Neutrophil (primary cell): ENCODE results near the gene ANO6.

Experiments
- H3K27ac ChIP-seq: fragments of 200-600 bp; sonication (generic); 2 replicates; pipeline ENCODE4 v1.5.1; 2016; ENCODE audit warnings: mild to moderate bottlenecking, moderate library complexity
- H3K27me3 ChIP-seq: fragments of 200-600 bp; sonication (generic); 2 replicates; pipeline ENCODE4 v1.6.0; 2016; ENCODE audit warnings: mild to moderate bottlenecking
- H3K36me3 ChIP-seq: fragments of 200-600 bp; sonication (generic); 2 replicates; pipeline ENCODE4 v1.5.1; 2017
- H3K4me1 ChIP-seq, 2 experiments: fragments of 200-600 bp in 1 of 2; sonication (generic) in 1 of 2; 1 replicate in 1 of 2; 2 replicates in 1 of 2; pipeline versions ENCODE4 v1.5.1 to v1.6.1; 2013 to 2016; ENCODE audit warnings: low read depth in 1 of 2, low read length in 1 of 2, mild to moderate bottlenecking in 1 of 2, moderate library complexity in 1 of 2; ENCODE audit not compliant: control insufficient read depth in 1 of 2, insufficient read depth in 1 of 2
- H3K4me3 ChIP-seq, 2 experiments: fragments of 200-600 bp in 1 of 2; sonication (generic) in 1 of 2; 1 replicate in 1 of 2; 2 replicates in 1 of 2; pipeline ENCODE4 v1.5.1; 2013 to 2016; ENCODE audit warnings: low read depth in 1 of 2, low read length in 1 of 2, mild to moderate bottlenecking in 1 of 2, moderate library complexity in 1 of 2
- H3K9me3 ChIP-seq: fragments of 200-600 bp; sonication (generic); 2 replicates; pipeline ENCODE4 v1.5.1; 2016
- CTCF ChIP-seq: fragments of 200-600 bp; sonication (generic); IDR thresholded peaks from 2 replicates; pipeline ENCODE4 v1.5.1; 2016; ENCODE audit warnings: antibody characterized with exemption

ANO6 gene

GRCh38 chr12:45305907-45306306 lies 90.0 kb downstream of the ANO6 start:
- peaks cover 8% of the 10 kb centered on the region for H3K36me3 ChIP-seq
- TF ChIP-seq CTCF, result no peak
- no peak overlapping the region for H3K4me3 ChIP-seq
- no peaks in the 10 kb centered on the region for H3K4me1 ChIP-seq
- H3K27ac ChIP-seq, result no peak overlapping the region
- H3K27me3 ChIP-seq, result no peaks in the 10 kb centered on the region
- no peaks in the 10 kb centered on the region for H3K9me3 ChIP-seq

- Histone ChIP-seq H3K4me3 (no peak overlapping the region), H3K4me1 (no peaks in the 10 kb centered on the region), H3K27ac (no peak overlapping the region), H3K9me3 (no peaks in the 10 kb centered on the region), H3K27me3 (no peaks in the 10 kb centered on the region), H3K36me3 (peaks cover 9% of the 10 kb centered on the region)
- no peak for TF ChIP-seq CTCF
These were observed 94.1 kb downstream of the ANO6 start for GRCh38 chr12:45309836-45310626.

- Histone ChIP-seq H3K9me3 (no peaks in the 10 kb centered on the region), H3K4me3 (no peak overlapping the region), H3K27ac (no peak overlapping the region), H3K27me3 (no peaks in the 10 kb centered on the region), H3K36me3 (peaks cover 8% of the 10 kb centered on the region), H3K4me1 (no peaks in the 10 kb centered on the region)
- no peak for TF ChIP-seq CTCF
These were observed 94.7 kb downstream of the ANO6 start for GRCh38 chr12:45310627-45310968.

- no peak for TF ChIP-seq CTCF
- Histone ChIP-seq H3K4me3 (no peak overlapping the region), H3K27ac (no peak overlapping the region), H3K9me3 (no peaks in the 10 kb centered on the region), H3K36me3 (peaks cover 8% of the 10 kb centered on the region), H3K4me1 (no peaks in the 10 kb centered on the region), H3K27me3 (no peaks in the 10 kb centered on the region)
These were observed 96.1 kb downstream of the ANO6 start for GRCh38 chr12:45312012-45312411.

- H3K36me3 ChIP-seq, result peaks cover 8% of the 10 kb centered on the region
- H3K4me1 ChIP-seq, result no peaks in the 10 kb centered on the region
- no peak for TF ChIP-seq CTCF
- no peak overlapping the region for H3K27ac ChIP-seq
- no peaks in the 10 kb centered on the region for H3K27me3 ChIP-seq
- no peaks in the 10 kb centered on the region for H3K9me3 ChIP-seq
- no peak overlapping the region for H3K4me3 ChIP-seq
These were observed 98.9 kb downstream of the ANO6 start for GRCh38 chr12:45314770-45315169.
